IPS-18a (cell line): Measurements from ENCODE around the gene ALLC.

Experiments used
- H3K27ac ChIP-seq: one replicate; pipeline ENCODE4 v1.5.1; 2013; ENCODE audit warnings: low read length
- H3K27me3 ChIP-seq: one replicate; pipeline ENCODE4 v1.6.1; 2013; ENCODE audit warnings: mild to moderate bottlenecking, low read length; ENCODE audit not compliant: control insufficient read depth, insufficient read depth
- H3K36me3 ChIP-seq: one replicate; pipeline ENCODE4 v1.6.1; 2013; ENCODE audit warnings: low read depth, low read length; ENCODE audit not compliant: control insufficient read depth
- H3K4me1 ChIP-seq: one replicate; pipeline ENCODE4 v1.6.1; 2013; ENCODE audit warnings: low read depth, low read length; ENCODE audit not compliant: control insufficient read depth
- H3K4me3 ChIP-seq: one replicate; pipeline ENCODE4 v1.5.1; 2013; ENCODE audit warnings: low read length
- H3K9ac ChIP-seq: one replicate; pipeline ENCODE4 v1.6.1; 2013; ENCODE audit warnings: mild to moderate bottlenecking, low read length, moderate library complexity
- H3K9me3 ChIP-seq: one replicate; pipeline ENCODE4 v1.6.1; 2013; ENCODE audit warnings: low read depth, low read length; ENCODE audit not compliant: control insufficient read depth

Gene ALLC

GRCh38 chr2:3696545-3696944 is 38.5 kb downstream of the ALLC start:
- no peaks in the 10 kb centered on the region for H3K36me3 ChIP-seq
- no peaks in the 10 kb centered on the region for H3K4me1 ChIP-seq
- no peaks in the 10 kb centered on the region for H3K9me3 ChIP-seq
- H3K27me3 ChIP-seq: no peaks in the 10 kb centered on the region
- H3K27ac ChIP-seq: no peak overlapping the region
- no peak overlapping the region for H3K4me3 ChIP-seq
- H3K9ac ChIP-seq: no peak overlapping the region

GRCh38 chr2:3701071-3701470 is 43.1 kb downstream of the ALLC start:
- Histone ChIP-seq H3K9ac (no peak overlapping the region), H3K36me3 (no peaks in the 10 kb centered on the region), H3K27ac (no peak overlapping the region), H3K9me3 (no peaks in the 10 kb centered on the region), H3K4me1 (no peaks in the 10 kb centered on the region), H3K27me3 (no peaks in the 10 kb centered on the region), H3K4me3 (no peak overlapping the region)

- H3K4me1 ChIP-seq: peaks cover 3% of the 10 kb centered on the region
- no peak within 1 kb of the TSS for H3K9ac ChIP-seq
- no peak within 1 kb of the TSS for H3K27ac ChIP-seq
- no peak within 1 kb of the TSS for H3K4me3 ChIP-seq
- no peaks in the 10 kb centered on the region for H3K36me3 ChIP-seq
- no peaks in the 10 kb centered on the region for H3K9me3 ChIP-seq
- no peaks in the 10 kb centered on the region for H3K27me3 ChIP-seq
Observed at GRCh38 chr2:3703236-3703756, 45.3 kb downstream of the ALLC start, which contains the start of gene DCDC2C. TSS of gene DCDC2C (plus strand) at chr2:3703575. CDS start at chr2:3703752, 177 bp downstream.

GRCh38 chr2:3703757-3704355 is 45.9 kb downstream of the ALLC start:
- Histone ChIP-seq H3K4me3 (no peak overlapping the region), H3K27me3 (no peaks in the 10 kb centered on the region), H3K9me3 (no peaks in the 10 kb centered on the region), H3K9ac (no peak overlapping the region), H3K27ac (no peak overlapping the region), H3K36me3 (no peaks in the 10 kb centered on the region), H3K4me1 (peaks cover 3% of the 10 kb centered on the region)

- H3K4me1 ChIP-seq: peaks cover 3% of the 10 kb centered on the region
- no peaks in the 10 kb centered on the region for H3K27me3 ChIP-seq
Observed at GRCh38 chr2:3704692-3705091, 46.7 kb downstream of the ALLC start.

GRCh38 chr2:3705782-3706181 is 47.8 kb downstream of the ALLC start:
- Histone ChIP-seq H3K9ac (no peak overlapping the region), H3K9me3 (no peaks in the 10 kb centered on the region), H3K27ac (no peak overlapping the region), H3K4me3 (no peak overlapping the region), H3K36me3 (no peaks in the 10 kb centered on the region), H3K27me3 (no peaks in the 10 kb centered on the region), H3K4me1 (peaks cover 3% of the 10 kb centered on the region)

More at GRCh38 chr2:3704692-3705091, 46.7 kb downstream of the ALLC start:
- no peaks in the 10 kb centered on the region for H3K9me3 ChIP-seq
- H3K4me3 ChIP-seq: no peak overlapping the region
- H3K36me3 ChIP-seq: no peaks in the 10 kb centered on the region
- H3K9ac ChIP-seq: no peak overlapping the region
- H3K27ac ChIP-seq: no peak overlapping the region

GRCh38 chr2:3706892-3707291 is 48.9 kb downstream of the ALLC start:
- Histone ChIP-seq H3K9me3 (no peaks in the 10 kb centered on the region), H3K36me3 (no peaks in the 10 kb centered on the region), H3K9ac (no peak overlapping the region), H3K4me3 (no peak overlapping the region), H3K27me3 (no peaks in the 10 kb centered on the region), H3K4me1 (peaks cover 3% of the 10 kb centered on the region), H3K27ac (no peak overlapping the region)

- H3K27me3 ChIP-seq: no peaks in the 10 kb centered on the region
- H3K27ac ChIP-seq: no peak overlapping the region
- H3K4me3 ChIP-seq: no peak overlapping the region
- H3K9me3 ChIP-seq: no peaks in the 10 kb centered on the region
- H3K36me3 ChIP-seq: no peaks in the 10 kb centered on the region
- peaks cover 3% of the 10 kb centered on the region for H3K4me1 ChIP-seq
- no peak overlapping the region for H3K9ac ChIP-seq
Observed at GRCh38 chr2:3708576-3708975, 50.6 kb downstream of the ALLC start.

GRCh38 chr2:3709225-3709624 is 51.2 kb downstream of the ALLC start:
- Histone ChIP-seq H3K4me1 (peaks cover 3% of the 10 kb centered on the region), H3K9ac (no peak overlapping the region), H3K9me3 (no peaks in the 10 kb centered on the region), H3K27me3 (no peaks in the 10 kb centered on the region), H3K4me3 (no peak overlapping the region), H3K27ac (no peak overlapping the region), H3K36me3 (no peaks in the 10 kb centered on the region)

- no peaks in the 10 kb centered on the region for H3K27me3 ChIP-seq
- no peaks in the 10 kb centered on the region for H3K9me3 ChIP-seq
- no peak overlapping the region for H3K27ac ChIP-seq
- no peak overlapping the region for H3K9ac ChIP-seq
- no peaks in the 10 kb centered on the region for H3K36me3 ChIP-seq
- no peaks in the 10 kb centered on the region for H3K4me1 ChIP-seq
- H3K4me3 ChIP-seq: no peak overlapping the region
Observed at GRCh38 chr2:3712424-3712823, 54.4 kb downstream of the ALLC start.

- Histone ChIP-seq H3K9me3 (no peaks in the 10 kb centered on the region), H3K27ac (no peak overlapping the region), H3K27me3 (no peaks in the 10 kb centered on the region), H3K36me3 (no peaks in the 10 kb centered on the region), H3K9ac (no peak overlapping the region), H3K4me1 (no peaks in the 10 kb centered on the region), H3K4me3 (no peak overlapping the region)
Observed at GRCh38 chr2:3712831-3713503, 55.0 kb downstream of the ALLC start.

GRCh38 chr2:3718679-3719078 is 60.7 kb downstream of the ALLC start:
- no peak overlapping the region for H3K9ac ChIP-seq
- no peaks in the 10 kb centered on the region for H3K9me3 ChIP-seq

More at GRCh38 chr2:3718679-3719078, 60.7 kb downstream of the ALLC start:
- no peak overlapping the region for H3K27ac ChIP-seq
- no peaks in the 10 kb centered on the region for H3K27me3 ChIP-seq
- no peaks in the 10 kb centered on the region for H3K36me3 ChIP-seq
- no peak overlapping the region for H3K4me3 ChIP-seq
- H3K4me1 ChIP-seq: no peaks in the 10 kb centered on the region
